ENCODE measurements around the gene LRRFIP1. TPM values are rescaled to one million over a fixed set of nuclear protein-coding genes. Genes with fewer than 3 reads are reported as not detected.
"Not testable (repeated sequence)": the region's sequence is repeated elsewhere in the genome, so short reads cannot be mapped to it uniquely, and the experiment has no call there.

The LRRFIP1 gene
- total and polyA plus RNA-seq, 9 of the 15 experiments (the other 6 are each of a cell fraction or from before 2014, with no cell fraction given) = 13.1 to 45.2 (median 31.3) TPM

DNA sequence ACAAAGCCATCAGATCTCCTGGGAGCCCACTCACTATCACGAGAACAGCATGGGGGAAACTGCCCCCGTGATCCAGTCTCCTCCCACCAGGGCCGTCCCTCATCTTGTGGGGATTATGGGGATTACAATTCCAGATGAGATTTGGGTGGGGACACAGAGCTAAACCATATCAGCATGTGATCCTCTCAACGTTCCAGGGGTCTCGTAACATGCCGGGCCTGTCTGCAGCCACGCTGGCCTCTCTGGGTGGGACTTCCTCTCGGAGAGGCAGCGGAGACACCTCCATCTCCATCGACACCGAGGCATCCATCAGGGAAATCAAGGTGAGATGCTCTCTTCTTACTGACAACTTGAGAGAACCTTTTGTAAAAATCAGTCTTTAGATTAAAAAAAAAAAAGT, 121.6 kb downstream of the LRRFIP1 start (continued):
- TF ChIP-seq, protein P1, sequence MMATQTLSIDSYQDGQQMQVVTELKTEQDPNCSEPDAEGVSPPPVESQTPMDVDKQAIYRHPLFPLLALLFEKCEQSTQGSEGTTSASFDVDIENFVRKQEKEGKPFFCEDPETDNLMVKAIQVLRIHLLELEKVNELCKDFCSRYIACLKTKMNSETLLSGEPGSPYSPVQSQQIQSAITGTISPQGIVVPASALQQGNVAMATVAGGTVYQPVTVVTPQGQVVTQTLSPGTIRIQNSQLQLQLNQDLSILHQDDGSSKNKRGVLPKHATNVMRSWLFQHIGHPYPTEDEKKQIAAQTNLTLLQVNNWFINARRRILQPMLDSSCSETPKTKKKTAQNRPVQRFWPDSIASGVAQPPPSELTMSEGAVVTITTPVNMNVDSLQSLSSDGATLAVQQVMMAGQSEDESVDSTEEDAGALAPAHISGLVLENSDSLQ (IDR thresholded peaks at IDR 0.05) = no peak

DNA sequence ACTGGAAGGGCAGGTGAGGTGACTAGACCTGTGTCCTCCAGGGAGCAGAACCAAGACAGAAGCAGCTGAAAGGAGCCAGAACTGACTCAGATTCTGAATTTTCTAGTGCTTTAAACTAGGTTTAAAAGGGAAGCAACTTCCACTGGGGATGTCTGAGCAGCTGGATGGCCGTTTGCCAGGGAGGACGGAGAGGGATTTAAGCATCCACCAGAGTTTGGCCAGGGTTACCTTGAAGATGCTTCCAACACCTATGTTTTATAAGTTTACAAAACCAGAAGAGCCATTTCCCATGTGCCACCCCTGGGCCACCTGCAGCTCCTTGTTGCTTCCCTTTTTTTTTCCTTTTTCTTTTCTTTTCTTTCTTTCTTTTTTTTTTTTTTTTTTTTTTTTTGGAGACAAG, 122.6 kb downstream of the LRRFIP1 start:
- POLR2A ChIA-PET = interaction anchor here (0.7 kb wide), 1 partner anchor 15 kb away, joined by 4 read pairs; no protein-coding TSS in a partner anchor
- H3K36me3 ChIP-seq (ENCODE audit: control insufficient read depth, insufficient read depth, low read length) = peaks cover 18% of the 10 kb centered on the region; the same call in 1 of the 3 replicates

DNA sequence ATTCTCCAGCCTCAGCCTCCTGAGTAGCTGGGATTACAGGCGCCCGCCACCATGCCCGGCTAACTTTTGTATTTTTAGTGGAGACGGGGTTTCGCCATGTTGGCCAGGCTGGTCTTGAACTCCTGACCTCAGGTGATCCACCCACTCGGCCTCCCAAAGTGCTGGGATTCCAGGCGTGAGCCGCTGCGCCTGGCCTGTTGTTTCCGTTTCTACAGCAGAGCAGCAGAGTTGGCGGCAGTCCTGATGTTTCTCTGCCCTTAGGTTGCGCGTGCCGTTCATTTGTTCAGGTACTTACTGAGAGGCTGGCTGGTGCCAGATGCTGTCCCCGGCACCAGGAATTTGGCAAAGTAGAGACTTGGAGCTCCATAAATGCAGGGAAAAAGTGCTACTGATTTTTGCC, 123.1 kb downstream of the LRRFIP1 start:
- H3K9me3 ChIP-seq (replicated peaks; ENCODE audit: control insufficient read depth, insufficient read depth, low read depth, low read length); BruUV-seq (replicated peaks); FAIRE-seq; H3K9ac ChIP-seq (ENCODE audit: insufficient read depth in 1 of 2, low read depth in 2 of 2, low read length in 2 of 2); CTCF ChIA-PET (ENCODE audit: low intra/inter-chr PET ratio); in situ Hi-C loops (cut with MboI); H3K4me1 ChIP-seq (replicated peaks in 1 of 2; ENCODE audit: control insufficient read depth in 2 of 2, insufficient read depth in 2 of 2, low read length in 2 of 2); DNase-seq (ENCODE audit: extremely low read depth in 1 of 4, low spot score in 3 of 4); H3K4me2 ChIP-seq (ENCODE audit: insufficient read depth, low read length); H3K4me3 ChIP-seq; H3K9me1 ChIP-seq (ENCODE audit: control insufficient read depth, insufficient read depth, low read length); H2AFZ ChIP-seq (ENCODE audit: low read depth, low read length); POLR2A ChIA-PET; ATAC-seq; H3K79me2 ChIP-seq (ENCODE audit: control insufficient read depth, insufficient read depth, low read length); intact Hi-C loops (cut with micrococcal nuclease); H3K27me3 ChIP-seq (ENCODE audit: control insufficient read depth in 2 of 2, insufficient read depth in 2 of 2, low read length in 2 of 2); H3K27ac ChIP-seq (ENCODE audit: extremely low read depth, low read depth, low read length); H4K20me1 ChIP-seq (replicated peaks; ENCODE audit: control insufficient read depth, insufficient read depth, low read length): not testable (repeated sequence)
- H3K36me3 ChIP-seq (ENCODE audit: control insufficient read depth, insufficient read depth, low read length) = peaks cover 23% of the 10 kb centered on the region; the same call in 1 of the 3 replicates
- WGBS (ENCODE audit: insufficient coverage, low coverage, missing lambda C conversion rate) = 100% methylated on average over 6 of the region's 15 CpGs

More for the DNA sequence above, 122.6 kb downstream of the LRRFIP1 start:
- FAIRE-seq = no peak
- Histone ChIP-seq H3K9me3 (replicated peaks; ENCODE audit: control insufficient read depth, insufficient read depth, low read depth, low read length) (no peaks in the 10 kb centered on the region), H3K4me2 (ENCODE audit: insufficient read depth, low read length) (no peak overlapping the region), H3K27ac (ENCODE audit: extremely low read depth, low read depth, low read length) (no peak overlapping the region), H3K27me3 (ENCODE audit: control insufficient read depth in 2 of 2, insufficient read depth in 2 of 2, low read length in 2 of 2) (no peaks in the 10 kb centered on the region), H3K9me1 (ENCODE audit: control insufficient read depth, insufficient read depth, low read length) (no peaks in the 10 kb centered on the region), H3K4me3 (no peak overlapping the region), H4K20me1 (replicated peaks; ENCODE audit: control insufficient read depth, insufficient read depth, low read length) (no peaks in the 10 kb centered on the region), H2AFZ (ENCODE audit: low read depth, low read length) (no peak overlapping the region), H3K9ac (ENCODE audit: insufficient read depth in 1 of 2, low read depth in 2 of 2, low read length in 2 of 2) (no peak overlapping the region), H3K4me1 (replicated peaks in 1 of 2; ENCODE audit: control insufficient read depth in 2 of 2, insufficient read depth in 2 of 2, low read length in 2 of 2) (no peaks in the 10 kb centered on the region), H3K79me2 (ENCODE audit: control insufficient read depth, insufficient read depth, low read length) (no peaks in the 10 kb centered on the region)
- CTCF ChIA-PET (ENCODE audit: low intra/inter-chr PET ratio) = no interaction called here
- intact Hi-C loops (cut with micrococcal nuclease) (loop anchor here (10.0 kb wide), 1 partner anchor 165 kb away; no protein-coding TSS in a partner anchor), in situ Hi-C loops (cut with MboI) (no loop called here)
- DNase-seq (ENCODE audit: extremely low read depth in 1 of 4, low spot score in 3 of 4) = no peak
- no TSS peak for BruUV-seq (replicated peaks)
- TF ChIP-seq CBX3 (IDR thresholded peaks at IDR 0.05; ENCODE audit: borderline replicate concordance in 1 of 2, low read length in 2 of 2) (no peak), ESRRA (IDR thresholded peaks at IDR 0.05; ENCODE audit: borderline replicate concordance, low read depth) (no peak)
- 100% methylated on average over 2 of the region's 2 CpGs for WGBS (ENCODE audit: insufficient coverage, low coverage, missing lambda C conversion rate)
- ATAC-seq = no peak

Data from K562 (cell line).